GM23338 (cell line): ENCODE data around the gene CFLAR. TPM values are rescaled to one million over a fixed set of nuclear protein-coding genes. Genes with fewer than 3 reads are reported as not detected.

Experiments used
- ATAC-seq: fragments of 200-7000 bp; cut with Tn5 transposase; 3 replicates; pipeline ENCODE4 v1.9.1; 2020
- DNase-seq: peaks from one replicate; pipeline ENCODE4 v3.0.0-alpha.2; 2015; ENCODE audit warnings: low spot score
- H2AFZ ChIP-seq: fragments of 200-600 bp; sonication (generic); 2 replicates; pipeline ENCODE4 v1.8.0; 2016; ENCODE audit warnings: antibody characterized with exemption, mild to moderate bottlenecking, moderate library complexity
- H3F3A ChIP-seq: fragments of 200-600 bp; sonication (generic); replicated peaks from 2 replicates; pipeline ENCODE4 v1.8.0; 2017; ENCODE audit warnings: antibody characterized with exemption, mixed run types, low read depth
- H3K27ac ChIP-seq: fragments of 200-600 bp; sonication (generic); 2 replicates; pipeline ENCODE4 v1.6.1; 2016; ENCODE audit warnings: low read depth
- H3K27me3 ChIP-seq: fragments of 200-600 bp; sonication (generic); 2 replicates; pipeline ENCODE4 v1.8.0; 2016; ENCODE audit warnings: mild to moderate bottlenecking, mixed run types, moderate library complexity; ENCODE audit not compliant: insufficient read depth
- H3K36me3 ChIP-seq: fragments of 200-600 bp; sonication (generic); 2 replicates; pipeline ENCODE4 v1.8.0; 2016; ENCODE audit warnings: mild to moderate bottlenecking; ENCODE audit not compliant: insufficient read depth
- H3K4me1 ChIP-seq: fragments of 200-600 bp; sonication (generic); 2 replicates; pipeline ENCODE4 v1.8.0; 2016; ENCODE audit warnings: mild to moderate bottlenecking, moderate library complexity; ENCODE audit not compliant: insufficient read depth
- H3K4me2 ChIP-seq: fragments of 200-600 bp; sonication (generic); 2 replicates; pipeline ENCODE4 v1.7.1; 2017; ENCODE audit warnings: mixed run types
- H3K4me3 ChIP-seq: fragments of 200-600 bp; sonication (generic); 2 replicates; pipeline ENCODE4 v1.6.1; 2016; ENCODE audit warnings: mixed run types
- H3K79me2 ChIP-seq: fragments of 200-600 bp; sonication (generic); replicated peaks from 2 replicates; pipeline ENCODE4 v1.8.0; 2017; ENCODE audit warnings: mild to moderate bottlenecking; ENCODE audit not compliant: insufficient read depth
- H3K9me2 ChIP-seq: fragments of 200-600 bp; sonication (generic); 2 replicates; pipeline ENCODE4 v1.8.0; 2017; ENCODE audit not compliant: insufficient read depth
- H4K20me1 ChIP-seq: fragments of 200-600 bp; sonication (generic); replicated peaks from 2 replicates; pipeline ENCODE4 v1.8.0; 2017; ENCODE audit warnings: mild to moderate bottlenecking; ENCODE audit not compliant: insufficient read depth
- H3K27ac Mint-ChIP-seq: 2 replicates; pipeline ENCODE4 v1.8.0; 2020; ENCODE audit warnings: inconsistent platforms, mild to moderate bottlenecking, moderate library complexity, mixed read lengths
- H3K27me3 Mint-ChIP-seq: 3 replicates; pipeline ENCODE4 v1.8.0; 2022; ENCODE audit warnings: low read depth, mild to moderate bottlenecking, moderate library complexity, mixed read lengths, inconsistent platforms; ENCODE audit not compliant: insufficient read depth, poor library complexity
- H3K36me3 Mint-ChIP-seq: 3 replicates; pipeline ENCODE4 v1.8.0; 2021; ENCODE audit warnings: low read depth, mild to moderate bottlenecking, inconsistent platforms, moderate library complexity, mixed read lengths
- H3K4me1 Mint-ChIP-seq: 3 replicates; pipeline ENCODE4 v1.8.0; 2020; ENCODE audit warnings: mild to moderate bottlenecking, inconsistent platforms, mixed read lengths
- H3K4me3 Mint-ChIP-seq: 3 replicates; pipeline ENCODE4 v1.8.0; 2021; ENCODE audit warnings: moderate library complexity, mild to moderate bottlenecking, inconsistent platforms, mixed read lengths
- H3K9me3 Mint-ChIP-seq: 3 replicates; pipeline ENCODE4 v1.8.0; 2020; ENCODE audit warnings: moderate library complexity, mild to moderate bottlenecking, inconsistent platforms, mixed read lengths
- ETS1 ChIP-seq: IDR thresholded peaks from 2 replicates; pipeline ENCODE4 v1.6.1; 2016; ENCODE audit warnings: antibody characterized with exemption
- EZH2 ChIP-seq: fragments of 200-600 bp; sonication (generic); IDR thresholded peaks from one replicate; pipeline ENCODE4 v1.8.0; 2017; ENCODE audit warnings: antibody characterized with exemption, mild to moderate bottlenecking, low read depth; ENCODE audit not compliant: unreplicated experiment
- EZH2phosphoT487 ChIP-seq: fragments of 200-600 bp; sonication (generic); IDR thresholded peaks from one replicate; pipeline ENCODE4 v1.8.1; 2018; ENCODE audit warnings: antibody characterized with exemption; ENCODE audit not compliant: unreplicated experiment
- POLR2AphosphoS5 ChIP-seq: IDR thresholded peaks from 2 replicates; pipeline ENCODE4 v1.6.1; 2016; ENCODE audit warnings: antibody characterized with exemption, low read depth
- ZNF114 ChIP-seq: fragments of 250-450 bp; sonication (Bioruptor Pico); IDR thresholded peaks from 2 replicates; pipeline ENCODE4 v1.5.0; 2020; ENCODE audit warnings: mild to moderate bottlenecking, moderate library complexity
- ZNF331 ChIP-seq: fragments of 250-450 bp; sonication (Bioruptor Pico); IDR thresholded peaks from 2 replicates; pipeline ENCODE4 v1.5.0; 2020; ENCODE audit warnings: low read depth, mild to moderate bottlenecking, moderate library complexity
- polyA plus RNA-seq: library from polyadenylated mRNA; unstranded; fragments of >200 nt; fragmentation: Nextera tagmentation; extraction: Ambion mirVana; gene quantifications from 2 replicates; pipeline ENCODE4 v1.2.1, GENCODE V29; 2016
- total RNA-seq: library from RNA; depleted of rRNA; stranded (reverse); fragments of >200 nt; shearing (Covaris generic); gene quantifications from 2 replicates; pipeline ENCODE4 v1.2.3, GENCODE V29; 2014
- TF ChIP-seq, protein P1 (sequence below): fragments of 250-450 bp; sonication (Bioruptor Pico); IDR thresholded peaks from 2 replicates; pipeline ENCODE4 v1.5.0; 2020; ENCODE audit warnings: mild to moderate bottlenecking, moderate library complexity

The CFLAR gene
- total and polyA plus RNA-seq, 2 experiments from 2014 or later = 10.1 to 15.1 TPM

DNA sequence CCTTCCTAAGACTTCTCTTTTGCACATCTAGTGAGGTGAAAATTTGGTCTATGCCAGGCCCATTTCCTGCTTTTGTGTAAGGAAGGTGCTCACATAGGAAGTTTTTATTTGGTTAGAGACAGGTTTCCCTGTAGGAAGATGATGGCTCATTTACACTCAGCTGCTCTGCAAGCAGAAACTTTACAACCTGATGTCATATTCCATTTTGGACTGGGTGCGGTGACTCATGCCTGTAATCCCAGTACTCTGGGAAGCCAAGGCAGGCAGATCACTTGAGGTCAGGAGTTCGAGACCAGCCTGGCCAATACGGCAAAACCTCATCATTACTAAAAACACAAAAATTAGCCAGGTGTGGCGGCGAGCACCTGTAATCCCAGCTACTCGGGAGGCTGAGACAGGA lies 102.8 kb downstream of the CFLAR start (continued):
- TF ChIP-seq, protein P1, sequence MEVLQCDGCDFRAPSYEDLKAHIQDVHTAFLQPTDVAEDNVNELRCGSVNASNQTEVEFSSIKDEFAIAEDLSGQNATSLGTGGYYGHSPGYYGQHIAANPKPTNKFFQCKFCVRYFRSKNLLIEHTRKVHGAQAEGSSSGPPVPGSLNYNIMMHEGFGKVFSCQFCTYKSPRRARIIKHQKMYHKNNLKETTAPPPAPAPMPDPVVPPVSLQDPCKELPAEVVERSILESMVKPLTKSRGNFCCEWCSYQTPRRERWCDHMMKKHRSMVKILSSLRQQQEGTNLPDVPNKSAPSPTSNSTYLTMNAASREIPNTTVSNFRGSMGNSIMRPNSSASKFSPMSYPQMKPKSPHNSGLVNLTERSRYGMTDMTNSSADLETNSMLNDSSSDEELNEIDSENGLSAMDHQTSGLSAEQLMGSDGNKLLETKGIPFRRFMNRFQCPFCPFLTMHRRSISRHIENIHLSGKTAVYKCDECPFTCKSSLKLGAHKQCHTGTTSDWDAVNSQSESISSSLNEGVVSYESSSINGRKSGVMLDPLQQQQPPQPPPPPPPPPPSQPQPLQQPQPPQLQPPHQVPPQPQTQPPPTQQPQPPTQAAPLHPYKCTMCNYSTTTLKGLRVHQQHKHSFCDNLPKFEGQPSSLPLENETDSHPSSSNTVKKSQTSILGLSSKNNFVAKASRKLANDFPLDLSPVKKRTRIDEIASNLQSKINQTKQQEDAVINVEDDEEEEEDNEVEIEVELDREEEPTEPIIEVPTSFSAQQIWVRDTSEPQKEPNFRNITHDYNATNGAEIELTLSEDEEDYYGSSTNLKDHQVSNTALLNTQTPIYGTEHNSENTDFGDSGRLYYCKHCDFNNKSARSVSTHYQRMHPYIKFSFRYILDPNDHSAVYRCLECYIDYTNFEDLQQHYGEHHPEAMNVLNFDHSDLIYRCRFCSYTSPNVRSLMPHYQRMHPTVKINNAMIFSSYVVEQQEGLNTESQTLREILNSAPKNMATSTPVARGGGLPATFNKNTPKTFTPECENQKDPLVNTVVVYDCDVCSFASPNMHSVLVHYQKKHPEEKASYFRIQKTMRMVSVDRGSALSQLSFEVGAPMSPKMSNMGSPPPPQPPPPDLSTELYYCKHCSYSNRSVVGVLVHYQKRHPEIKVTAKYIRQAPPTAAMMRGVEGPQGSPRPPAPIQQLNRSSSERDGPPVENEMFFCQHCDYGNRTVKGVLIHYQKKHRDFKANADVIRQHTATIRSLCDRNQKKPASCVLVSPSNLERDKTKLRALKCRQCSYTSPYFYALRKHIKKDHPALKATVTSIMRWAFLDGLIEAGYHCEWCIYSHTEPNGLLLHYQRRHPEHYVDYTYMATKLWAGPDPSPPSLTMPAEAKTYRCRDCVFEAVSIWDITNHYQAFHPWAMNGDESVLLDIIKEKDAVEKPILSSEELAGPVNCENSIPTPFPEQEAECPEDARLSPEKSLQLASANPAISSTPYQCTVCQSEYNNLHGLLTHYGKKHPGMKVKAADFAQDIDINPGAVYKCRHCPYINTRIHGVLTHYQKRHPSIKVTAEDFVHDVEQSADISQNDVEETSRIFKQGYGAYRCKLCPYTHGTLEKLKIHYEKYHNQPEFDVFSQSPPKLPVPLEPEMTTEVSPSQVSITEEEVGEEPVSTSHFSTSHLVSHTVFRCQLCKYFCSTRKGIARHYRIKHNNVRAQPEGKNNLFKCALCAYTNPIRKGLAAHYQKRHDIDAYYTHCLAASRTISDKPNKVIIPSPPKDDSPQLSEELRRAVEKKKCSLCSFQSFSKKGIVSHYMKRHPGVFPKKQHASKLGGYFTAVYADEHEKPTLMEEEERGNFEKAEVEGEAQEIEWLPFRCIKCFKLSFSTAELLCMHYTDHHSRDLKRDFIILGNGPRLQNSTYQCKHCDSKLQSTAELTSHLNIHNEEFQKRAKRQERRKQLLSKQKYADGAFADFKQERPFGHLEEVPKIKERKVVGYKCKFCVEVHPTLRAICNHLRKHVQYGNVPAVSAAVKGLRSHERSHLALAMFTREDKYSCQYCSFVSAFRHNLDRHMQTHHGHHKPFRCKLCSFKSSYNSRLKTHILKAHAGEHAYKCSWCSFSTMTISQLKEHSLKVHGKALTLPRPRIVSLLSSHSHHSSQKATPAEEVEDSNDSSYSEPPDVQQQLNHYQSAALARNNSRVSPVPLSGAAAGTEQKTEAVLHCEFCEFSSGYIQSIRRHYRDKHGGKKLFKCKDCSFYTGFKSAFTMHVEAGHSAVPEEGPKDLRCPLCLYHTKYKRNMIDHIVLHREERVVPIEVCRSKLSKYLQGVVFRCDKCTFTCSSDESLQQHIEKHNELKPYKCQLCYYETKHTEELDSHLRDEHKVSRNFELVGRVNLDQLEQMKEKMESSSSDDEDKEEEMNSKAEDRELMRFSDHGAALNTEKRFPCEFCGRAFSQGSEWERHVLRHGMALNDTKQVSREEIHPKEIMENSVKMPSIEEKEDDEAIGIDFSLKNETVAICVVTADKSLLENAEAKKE (CRISPR knock-in tag) = no peak
- TF ChIP-seq ZNF331 (CRISPR knock-in tag) = no peak
- no peak for TF ChIP-seq POLR2AphosphoS5
- TF ChIP-seq ZNF114 (CRISPR knock-in tag) = no peak
- no peak for TF ChIP-seq EZH2

GRCh38 chr2:201219328-201220096 lies 103.5 kb downstream of the CFLAR start:
- no peaks in the 10 kb centered on the region for H3K79me2 ChIP-seq
- no peaks in the 10 kb centered on the region for H3K27me3 Mint-ChIP-seq
- peaks cover 19% of the 10 kb centered on the region for H3K4me1 ChIP-seq
- peaks cover 24% of the 10 kb centered on the region for H3K4me1 Mint-ChIP-seq
- H3K9me2 ChIP-seq = no peaks in the 10 kb centered on the region; the same call in 1 of the 2 replicates
- H4K20me1 ChIP-seq = no peaks in the 10 kb centered on the region
- no peak overlapping the region for H2AFZ ChIP-seq
- H3K27ac Mint-ChIP-seq = no peak overlapping the region
- H3K36me3 Mint-ChIP-seq = peaks cover 10% of the 10 kb centered on the region; the same call in 1 of the 3 replicates
- no peaks in the 10 kb centered on the region for H3F3A ChIP-seq
- ATAC-seq (peak; percentile 39), DNase-seq (no peak)
- TF ChIP-seq EZH2phosphoT487 = no peak
- TF ChIP-seq ETS1 = no peak
- H3K4me3 Mint-ChIP-seq = no peak overlapping the region
- H3K9me3 Mint-ChIP-seq = no peaks in the 10 kb centered on the region; the same call in 1 of the 3 replicates
- no peaks in the 10 kb centered on the region for H3K27me3 ChIP-seq
- H3K27ac ChIP-seq = no peak overlapping the region; the same call in 1 of the 2 replicates
- no peak overlapping the region for H3K4me3 ChIP-seq
- H3K4me2 ChIP-seq = peak overlapping the region; percentile 64; the same call in 1 of the 2 replicates
- H3K36me3 ChIP-seq = no peaks in the 10 kb centered on the region
